Measurements from ENCODE around the gene BPHL. TPM values are rescaled to one million over a fixed set of nuclear protein-coding genes. Genes with fewer than 3 reads are reported as not detected.
"Not testable (repeated sequence)": the region's sequence is repeated elsewhere in the genome, so short reads cannot be mapped to it uniquely, and the experiment has no call there.

The BPHL gene
- total and polyA plus RNA-seq, 5 experiments from 2014 or later = 7.3 to 15.7 (median 11.3) TPM

DNA sequence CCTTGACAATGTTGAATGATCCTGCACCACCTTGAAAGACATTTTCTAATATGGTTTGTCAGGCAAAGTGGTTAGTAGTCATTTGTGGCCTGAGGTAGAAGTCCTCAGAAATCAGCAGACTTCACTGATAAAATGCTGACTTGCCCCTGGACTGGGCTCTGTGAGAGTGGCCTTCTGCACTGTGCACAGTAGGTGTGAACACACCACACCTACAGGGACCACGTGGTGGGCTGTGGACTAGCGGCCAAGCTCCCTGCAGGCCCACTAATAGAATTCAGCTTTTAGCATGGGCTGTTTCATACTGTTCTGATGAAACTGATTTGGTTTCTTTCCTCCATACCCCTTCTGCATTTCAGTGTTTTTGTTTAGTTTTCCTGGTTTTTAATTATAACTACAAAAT is 7.3 kb downstream of the BPHL start:
- peaks cover 0 to 3% (median 2%) of the 10 kb centered on the region in 4 donors for H3K4me1 Mint-ChIP-seq
- H3K36me3 Mint-ChIP-seq = peaks cover 4 to 23% (median 6%) of the 10 kb centered on the region in 3 donors
- no peaks in the 10 kb centered on the region for H3K27me3 Mint-ChIP-seq
- DNase-seq (no peak), ATAC-seq (no peak)
- H3K9me3 Mint-ChIP-seq = no peaks in the 10 kb centered on the region
- POLR2A ChIA-PET = interaction anchor here (0.6 to 0.7 kb wide), 2 partner anchors 9 to 37 kb away, joined by 3 to 4 read pairs; no protein-coding TSS in a partner anchor
- H3K27ac Mint-ChIP-seq = no peak overlapping the region
- no peak overlapping the region for H3K4me3 Mint-ChIP-seq

DNA sequence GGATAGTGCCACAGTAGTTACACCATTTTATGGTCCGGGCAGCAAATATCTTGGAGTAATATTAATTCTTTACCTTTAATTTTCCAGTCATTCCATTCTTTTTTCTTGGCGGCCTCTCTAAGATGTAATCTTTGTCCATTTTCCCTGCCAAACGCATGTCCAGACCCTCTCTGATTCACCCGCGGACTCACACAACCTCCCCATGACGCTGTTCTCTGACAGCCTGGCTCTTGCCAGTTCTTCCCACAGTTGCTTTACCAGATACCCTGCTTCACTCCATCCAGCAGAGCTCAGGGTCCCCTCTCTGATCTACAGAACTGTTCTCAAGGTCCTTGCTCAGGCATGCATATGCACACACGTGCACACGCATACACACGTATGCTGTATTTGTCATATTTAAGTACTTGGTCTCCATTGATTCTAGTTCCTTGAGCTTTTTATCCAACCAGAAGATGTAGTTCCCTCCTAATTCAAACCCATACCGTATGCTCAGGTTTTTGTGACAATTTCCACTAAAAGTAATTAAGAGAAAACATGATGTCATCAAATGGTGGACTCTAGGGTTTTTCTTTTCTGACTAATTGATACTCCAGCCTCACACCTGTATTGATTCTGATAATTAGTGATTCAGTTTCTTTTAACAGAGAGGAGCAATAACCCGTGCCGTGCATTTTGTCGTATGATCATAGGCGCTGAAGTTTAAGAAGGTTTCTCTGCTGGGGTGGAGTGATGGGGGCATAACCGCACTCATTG is 10.0 kb downstream of the BPHL start:
- H3K4me3 Mint-ChIP-seq = peak overlapping the region in 1 of 10 donors; percentile 5
- no peak for DNase-seq
- POLR2A ChIA-PET = no interaction called here
- no peaks in the 10 kb centered on the region for H3K27me3 Mint-ChIP-seq
- peaks cover 0 to 5% (median 3%) of the 10 kb centered on the region in 4 donors for H3K4me1 Mint-ChIP-seq
- H3K36me3 Mint-ChIP-seq = peaks cover 12 to 45% (median 18%) of the 10 kb centered on the region in 3 donors
- ATAC-seq = no peak
- H3K9me3 Mint-ChIP-seq = no peaks in the 10 kb centered on the region
- no peak overlapping the region for H3K27ac Mint-ChIP-seq

DNA sequence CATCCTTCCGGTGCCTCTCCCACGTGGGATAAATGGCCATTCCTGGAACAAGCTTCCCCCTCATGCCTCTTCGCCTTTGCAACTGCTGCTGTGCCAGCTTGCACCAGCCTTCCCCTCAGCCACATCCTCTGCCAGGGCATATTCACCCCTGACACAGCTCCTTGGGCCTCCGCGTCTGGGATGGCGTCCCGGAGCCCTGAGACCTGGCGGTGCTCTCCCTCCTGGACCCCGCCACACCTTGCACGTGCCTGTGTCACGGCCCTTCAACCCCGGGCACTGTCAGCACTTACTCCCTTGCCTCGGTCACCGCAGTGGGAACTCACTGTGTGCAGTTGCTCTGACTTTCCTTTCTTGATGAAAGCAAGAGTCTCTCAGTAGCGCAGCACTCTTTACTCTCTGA is 13.2 kb downstream of the BPHL start:
- ATAC-seq = no peak
- peaks cover 0 to 9% (median 0%) of the 10 kb centered on the region in 4 donors for H3K4me1 Mint-ChIP-seq
- no peak overlapping the region for H3K4me3 Mint-ChIP-seq
- POLR2A ChIA-PET = no interaction called here
- DNase-seq = no peak
- H3K27ac Mint-ChIP-seq = no peak overlapping the region
- peaks cover 16 to 61% (median 26%) of the 10 kb centered on the region in 3 donors for H3K36me3 Mint-ChIP-seq
- H3K27me3 Mint-ChIP-seq = no peaks in the 10 kb centered on the region
- H3K9me3 Mint-ChIP-seq = no peaks in the 10 kb centered on the region

DNA sequence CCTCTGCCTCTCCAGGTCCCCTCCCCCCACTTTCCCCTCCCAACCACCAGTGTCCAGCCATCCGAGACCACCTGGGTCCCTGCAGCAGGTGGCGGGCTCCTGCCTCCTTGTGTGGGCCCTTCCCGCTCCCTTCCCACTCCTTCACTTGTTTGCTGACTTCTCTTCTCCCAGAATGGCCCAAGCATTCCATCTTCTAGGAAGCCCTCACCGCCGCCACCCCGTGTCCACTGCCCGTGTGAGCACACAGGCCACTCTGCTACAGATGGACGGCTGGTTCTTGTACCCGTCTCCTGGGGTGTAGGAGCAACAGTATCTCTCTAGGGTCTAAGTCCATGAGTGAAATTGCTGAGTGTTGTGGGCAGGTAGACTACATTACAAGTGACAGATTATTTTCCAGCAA is 15.0 kb downstream of the BPHL start:
- Mint-ChIP-seq H3K27ac (peak overlapping the region in 1 of 10 donors; percentile 9), H3K9me3 (no peaks in the 10 kb centered on the region), H3K36me3 (peaks cover 16 to 77% (median 36%) of the 10 kb centered on the region in 3 donors), H3K27me3 (no peaks in the 10 kb centered on the region), H3K4me3 (no peak overlapping the region), H3K4me1 (peaks cover 0 to 9% (median under 1%) of the 10 kb centered on the region in 4 donors)
- POLR2A ChIA-PET = no interaction called here
- ATAC-seq (no peak), DNase-seq (no peak)

DNA sequence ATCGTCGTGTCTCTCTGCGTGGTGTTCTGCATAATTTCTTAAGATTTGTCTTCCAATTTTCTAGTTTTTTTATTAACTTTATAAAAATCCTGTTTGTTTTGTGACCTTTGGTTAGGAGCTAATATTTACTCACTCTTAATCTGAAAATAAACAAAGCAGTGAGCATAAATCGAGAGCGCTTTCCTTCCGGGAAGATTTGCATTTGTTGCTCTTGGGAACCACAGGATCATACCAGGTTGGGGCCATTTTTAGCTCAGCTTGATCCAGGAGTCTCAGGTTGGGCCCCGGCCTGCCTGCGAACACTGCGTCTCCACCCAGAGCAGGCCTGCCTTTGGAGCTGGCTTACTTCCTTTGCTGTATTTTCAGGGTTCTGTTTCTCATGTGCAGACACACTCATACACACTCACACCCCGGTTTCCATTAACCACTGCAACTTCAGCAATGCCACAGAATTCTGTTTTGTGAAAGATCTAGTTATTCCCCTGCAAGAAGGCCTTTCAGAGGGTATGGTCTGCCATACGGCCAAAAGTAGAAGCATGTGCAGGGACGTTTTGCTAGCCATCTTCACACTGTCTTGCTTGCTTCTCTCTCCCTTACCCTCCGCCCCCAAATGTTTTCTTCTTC is 17.3 kb downstream of the BPHL start:
- POLR2A ChIA-PET = no interaction called here
- H3K27me3 Mint-ChIP-seq = no peaks in the 10 kb centered on the region
- peaks cover 0 to 10% (median 5%) of the 10 kb centered on the region in 4 donors for H3K4me1 Mint-ChIP-seq
- peaks cover 16 to 80% (median 36%) of the 10 kb centered on the region in 3 donors for H3K36me3 Mint-ChIP-seq
- DNase-seq = no peak
- no peaks in the 10 kb centered on the region for H3K9me3 Mint-ChIP-seq
- H3K27ac Mint-ChIP-seq = no peak overlapping the region
- H3K4me3 Mint-ChIP-seq = no peak overlapping the region
- ATAC-seq = no peak

DNA sequence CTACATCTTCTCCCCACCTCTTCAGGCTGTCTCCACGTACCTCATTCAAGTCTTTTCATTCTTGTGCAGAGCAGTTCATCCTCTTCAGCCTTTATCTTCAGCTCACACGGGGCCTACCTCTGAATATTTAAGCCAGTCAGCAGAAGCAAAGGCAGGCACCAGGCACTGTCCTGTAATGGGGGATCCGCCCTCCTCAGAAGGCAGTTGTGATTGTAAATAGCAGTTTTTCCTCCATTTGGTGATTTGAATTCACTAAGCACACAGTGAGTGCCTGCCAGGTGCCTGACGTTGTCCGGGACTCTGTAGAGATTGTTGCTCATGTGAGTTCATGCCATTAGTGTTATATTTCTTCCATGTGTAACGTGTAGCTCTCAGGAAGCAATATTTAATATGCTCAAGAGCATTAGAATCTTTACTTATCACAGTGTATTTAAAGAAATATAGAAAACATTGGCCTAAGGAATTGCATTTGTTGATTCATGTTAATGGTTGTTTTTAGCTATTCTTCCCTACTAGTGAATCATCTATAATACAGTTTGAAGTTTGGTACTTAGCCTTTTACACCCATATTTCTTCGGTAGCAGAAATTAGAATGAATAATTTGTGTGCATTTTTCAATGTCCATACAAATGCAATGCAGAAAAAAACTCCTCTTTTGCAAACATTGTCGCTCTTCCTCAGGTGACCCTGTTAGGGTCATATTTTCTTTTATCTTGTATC is 17.9 kb downstream of the BPHL start:
- Mint-ChIP-seq H3K4me3 (no peak overlapping the region), H3K27ac (no peak overlapping the region), H3K27me3 (no peaks in the 10 kb centered on the region), H3K36me3 (peaks cover 13 to 78% (median 33%) of the 10 kb centered on the region in 3 donors), H3K9me3 (no peaks in the 10 kb centered on the region), H3K4me1 (peaks cover 0 to 10% (median 5%) of the 10 kb centered on the region in 4 donors)
- DNase-seq = no peak
- no peak for ATAC-seq
- POLR2A ChIA-PET = no interaction called here

DNA sequence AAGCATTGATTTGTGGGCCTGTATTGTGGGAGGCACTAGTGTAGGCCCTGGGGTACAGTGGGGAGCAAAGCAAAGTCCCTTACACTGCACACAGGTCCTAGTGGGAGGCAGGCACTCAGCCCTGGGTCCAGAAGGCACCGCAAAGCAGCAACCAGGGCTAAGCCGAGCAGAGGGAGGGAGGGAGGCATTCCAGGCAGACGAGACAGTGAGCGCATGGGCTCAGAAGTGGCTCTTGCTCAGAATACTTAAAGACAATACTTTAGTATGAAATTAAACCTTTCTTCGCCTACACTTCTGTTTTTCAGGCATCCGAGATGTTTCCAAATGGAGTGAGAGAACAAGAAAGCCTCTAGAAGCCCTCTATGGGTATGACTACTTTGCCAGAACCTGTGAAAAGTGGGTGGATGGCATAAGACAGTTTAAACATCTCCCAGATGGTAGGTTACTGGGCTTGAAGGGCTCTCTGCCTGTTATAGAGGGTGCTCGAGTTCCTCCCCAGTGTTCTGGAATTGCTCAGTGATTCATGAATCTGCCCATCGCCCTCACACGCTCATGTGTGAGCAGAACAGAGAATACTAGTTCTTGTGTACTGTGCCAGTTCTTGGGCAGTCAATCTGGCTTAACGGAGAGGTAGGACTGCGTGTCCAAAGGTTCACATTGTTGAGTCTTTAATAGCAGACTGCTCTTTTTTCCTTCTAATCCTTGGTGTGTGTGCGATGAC is 18.7 kb downstream of the BPHL start:
- ATAC-seq (no peak), DNase-seq (no peak)
- Mint-ChIP-seq H3K9me3 (no peaks in the 10 kb centered on the region), H3K4me1 (peaks cover 0 to 10% (median 3%) of the 10 kb centered on the region in 4 donors), H3K27ac (no peak overlapping the region), H3K4me3 (no peak overlapping the region), H3K36me3 (peaks cover 12 to 71% (median 27%) of the 10 kb centered on the region in 3 donors), H3K27me3 (no peaks in the 10 kb centered on the region)
- POLR2A ChIA-PET = no interaction called here

DNA sequence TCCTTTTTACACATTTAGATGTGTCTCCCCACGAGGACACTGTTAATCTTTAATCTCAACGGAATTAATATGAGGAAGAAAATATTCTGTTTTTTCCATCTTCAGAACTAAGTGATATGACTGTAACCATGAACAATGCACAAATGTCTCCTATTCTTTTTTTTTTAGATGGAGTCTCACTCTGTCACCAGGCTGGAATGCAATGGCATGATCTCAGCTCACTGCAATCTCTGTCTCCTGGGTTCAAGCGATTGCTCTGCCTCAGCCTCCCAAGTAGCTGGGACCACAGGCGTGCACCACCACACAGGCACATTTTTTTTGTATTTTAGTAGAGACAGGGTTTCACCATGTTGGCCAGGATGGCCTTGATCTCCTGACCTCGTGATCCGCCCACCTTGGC is 19.4 kb downstream of the BPHL start:
- DNase-seq, H3K27ac Mint-ChIP-seq, POLR2A ChIA-PET, H3K4me1 Mint-ChIP-seq, H3K4me3 Mint-ChIP-seq, H3K27me3 Mint-ChIP-seq, H3K9me3 Mint-ChIP-seq, ATAC-seq: not testable (repeated sequence)
- peaks cover 12 to 72% (median 27%) of the 10 kb centered on the region in 3 donors for H3K36me3 Mint-ChIP-seq

DNA sequence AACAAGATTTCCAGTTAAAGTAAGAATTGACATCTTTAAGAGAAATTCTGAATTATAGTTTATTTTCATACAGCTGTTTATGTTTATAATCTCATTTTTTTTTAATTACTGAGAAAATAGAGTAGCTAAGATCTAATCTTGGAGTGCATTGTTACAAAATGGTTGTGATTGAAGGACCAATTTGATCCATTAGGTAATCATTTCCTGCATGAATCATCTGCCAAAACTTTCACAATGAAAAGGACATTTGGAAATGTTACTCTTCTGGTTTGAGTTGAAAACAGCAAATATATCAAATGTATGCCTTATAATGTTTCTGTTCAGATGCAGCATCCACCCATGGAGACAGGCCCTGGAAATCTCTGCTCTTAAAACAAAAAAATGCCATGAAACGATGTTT is 19.8 kb downstream of the BPHL start:
- DNase-seq = no peak
- POLR2A ChIA-PET = no interaction called here

DNA sequence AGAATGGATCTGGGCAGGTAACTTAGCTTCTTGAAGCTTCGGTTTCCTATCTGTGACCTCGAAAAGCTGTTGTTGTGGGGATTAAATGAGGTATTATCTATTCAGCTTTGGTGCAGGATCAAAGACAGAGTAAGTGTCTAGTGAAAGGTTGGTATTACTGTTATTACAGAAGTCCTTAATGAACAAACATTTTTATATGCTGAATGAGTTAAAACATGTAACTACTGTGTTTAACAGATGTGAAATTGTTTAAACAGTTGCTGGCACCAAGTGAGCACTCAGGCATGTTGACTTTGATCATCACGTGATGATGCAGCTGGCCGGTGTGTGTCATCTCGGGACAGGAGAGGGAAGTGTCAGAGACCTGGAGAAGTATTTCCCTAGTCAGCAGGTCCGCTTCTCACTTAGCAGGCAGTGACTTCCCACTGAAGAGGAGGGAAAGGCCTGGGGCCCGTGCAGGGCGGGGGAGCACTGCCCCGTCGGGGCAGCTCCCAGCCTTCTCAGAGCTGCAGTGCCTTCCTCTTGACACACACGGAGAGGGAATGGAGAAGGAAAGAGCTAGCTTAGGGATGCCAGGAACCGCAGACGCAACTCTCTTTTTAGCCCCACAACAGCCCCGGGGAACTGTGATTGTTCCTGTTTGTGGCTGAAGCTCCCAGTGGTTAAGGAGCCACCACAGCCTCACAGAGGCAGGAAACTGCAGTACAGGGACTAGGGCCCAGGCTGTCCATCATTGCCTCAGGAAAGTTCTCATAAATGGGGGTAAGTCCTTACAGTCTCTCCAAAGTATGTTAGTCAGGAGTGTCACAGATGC is 20.8 kb downstream of the BPHL start:
- POLR2A ChIA-PET = no interaction called here
- no peak overlapping the region for H3K4me3 Mint-ChIP-seq
- H3K9me3 Mint-ChIP-seq = no peaks in the 10 kb centered on the region
- H3K4me1 Mint-ChIP-seq = peaks cover 0 to 10% (median 3%) of the 10 kb centered on the region in 4 donors
- no peak for ATAC-seq
- H3K27me3 Mint-ChIP-seq = no peaks in the 10 kb centered on the region
- no peak for DNase-seq
- H3K27ac Mint-ChIP-seq = peak overlapping the region in 4 of 10 donors; percentile 58 to 76 (median 68)
- H3K36me3 Mint-ChIP-seq = peaks cover 12 to 74% (median 32%) of the 10 kb centered on the region in 3 donors

More for the DNA sequence above, 19.8 kb downstream of the BPHL start:
- no peak overlapping the region for H3K4me3 Mint-ChIP-seq
- ATAC-seq = no peak
- H3K27ac Mint-ChIP-seq = no peak overlapping the region
- no peaks in the 10 kb centered on the region for H3K9me3 Mint-ChIP-seq
- H3K36me3 Mint-ChIP-seq = peaks cover 12 to 72% (median 32%) of the 10 kb centered on the region in 3 donors
- H3K4me1 Mint-ChIP-seq = peaks cover 0 to 10% (median 3%) of the 10 kb centered on the region in 4 donors
- H3K27me3 Mint-ChIP-seq = no peaks in the 10 kb centered on the region

DNA sequence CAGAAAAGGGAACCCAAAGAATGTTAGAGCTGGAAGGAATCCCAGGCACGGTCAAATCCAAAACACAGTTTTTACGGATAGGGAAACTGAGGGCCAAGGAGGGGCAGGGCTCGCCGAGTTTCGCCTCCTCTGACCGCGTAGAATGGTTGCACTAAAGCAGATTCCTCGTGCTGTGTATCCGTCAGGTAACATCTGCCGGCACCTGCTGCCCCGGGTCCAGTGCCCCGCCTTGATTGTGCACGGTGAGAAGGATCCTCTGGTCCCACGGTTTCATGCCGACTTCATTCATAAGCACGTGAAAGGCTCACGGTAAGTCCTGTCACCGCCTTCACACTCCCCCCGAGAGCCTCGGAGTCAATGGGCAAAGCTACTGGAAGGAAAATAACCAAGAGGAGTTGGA is 21.7 kb downstream of the BPHL start:
- Mint-ChIP-seq H3K27me3 (no peaks in the 10 kb centered on the region), H3K36me3 (peaks cover 11 to 73% (median 36%) of the 10 kb centered on the region in 3 donors), H3K9me3 (no peaks in the 10 kb centered on the region), H3K27ac (no peak overlapping the region), H3K4me3 (no peak overlapping the region), H3K4me1 (peaks cover 0 to 10% (median 5%) of the 10 kb centered on the region in 4 donors)
- no peak for DNase-seq
- POLR2A ChIA-PET = no interaction called here
- no peak for ATAC-seq

DNA sequence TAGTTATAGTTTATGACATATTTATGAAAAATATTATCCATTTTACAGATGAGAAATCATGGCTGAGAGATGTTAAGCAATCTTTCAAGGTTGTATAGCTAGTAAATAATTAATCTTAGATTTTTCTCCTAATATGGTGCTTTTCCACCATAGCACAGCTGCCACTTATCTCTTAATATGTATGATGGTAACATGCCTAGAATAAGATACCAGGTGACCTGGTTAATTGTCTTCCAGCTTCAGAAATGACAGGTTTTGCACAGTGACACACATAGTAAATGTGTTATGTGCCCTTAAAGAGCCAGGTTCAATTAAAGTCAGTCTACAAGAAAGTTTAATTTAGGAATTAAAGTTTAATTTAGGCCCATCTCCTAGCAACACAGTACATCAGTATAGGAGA is 24.0 kb downstream of the BPHL start:
- Mint-ChIP-seq H3K9me3 (no peaks in the 10 kb centered on the region), H3K27ac (no peak overlapping the region), H3K27me3 (no peaks in the 10 kb centered on the region), H3K4me1 (peaks cover 0 to 10% (median 3%) of the 10 kb centered on the region in 4 donors), H3K36me3 (peaks cover 8 to 55% (median 26%) of the 10 kb centered on the region in 3 donors), H3K4me3 (no peak overlapping the region)
- DNase-seq (no peak), ATAC-seq (no peak)
- POLR2A ChIA-PET = no interaction called here

Data from naive thymus-derived CD8-positive, alpha-beta T cell (primary cell).